Ovary (tissue), 9 donors: ENCODE data around the gene PDE4DIP. TPM values are rescaled to one million over a fixed set of nuclear protein-coding genes. Genes with fewer than 3 reads are reported as not detected.
"Not testable (repeated sequence)": the region's sequence is repeated elsewhere in the genome, so short reads cannot be mapped to it uniquely, and the experiment has no call there.

ENCODE experiments used
- DNase-seq, 5 donors: peaks; one replicate each; pipeline ENCODE4 v3.0.0-alpha.2; 2019 to 2020
- H3K27ac ChIP-seq, 2 donors: fragments of 200-600 bp; one replicate each; pipeline versions ENCODE4 v1.5.1 to v1.8.0; 2019 to 2022
- H3K27me3 ChIP-seq: fragments of 200-600 bp; one replicate; pipeline ENCODE4 v1.8.0; 2022
- H3K36me3 ChIP-seq: fragments of 200-600 bp; sonication (generic); one replicate; pipeline ENCODE4 v1.5.1; 2019
- H3K4me1 ChIP-seq: one replicate; pipeline ENCODE4 v1.8.1; 2013; ENCODE audit warnings: mild to moderate bottlenecking, moderate library complexity; ENCODE audit not compliant: insufficient read depth
- H3K4me3 ChIP-seq: fragments of 200-600 bp; sonication (generic); one replicate; pipeline ENCODE4 v1.5.1; 2017
- H3K9me3 ChIP-seq, 2 donors: fragments of 200-600 bp in 1 of 2; sonication (generic) in 1 of 2; one replicate each; pipeline versions ENCODE4 v1.5.1 to v1.8.1; 2013 to 2019; ENCODE audit warnings: mild to moderate bottlenecking in 1 of 2, moderate library complexity in 1 of 2
- WGBS, 3 donors: extraction: QIAGEN DNeasy Blood & Tissue Kit in 1 of 3; methylation state at CpG; one replicate each; pipeline versions ENCODE4 v1.1.5 to v1.1.7; 2013 to 2017; 5-methylcytosine and 5-hydroxymethylcytosine counted together
- intact Hi-C, 4 donors: fragments of 100-400 bp; cut with DNase I; formaldehyde crosslinking; loops; one replicate each; pipeline versions ENCODE4 v1.11.0 to v1.15.1; 2022 to 2023
- polyA plus RNA-seq, 2 donors: library from polyadenylated mRNA; stranded (reverse); fragments of 200-250 nt in 1 of 2; fragments of 350-450 nt in 1 of 2; fragmentation: Illumina TruSeq in 1 of 2; extraction: RNeasy Lipid Tissue Mini Kit (QIAGEN cat#74804) in 1 of 2; gene quantifications; one replicate each; pipeline ENCODE4 v1.2.3, GENCODE V29; 2013 to 2014
- total RNA-seq, 7 donors: library from RNA; depleted of rRNA in 2 of 7; stranded (reverse); fragments of >200 nt in 2 of 7; fragmentation: NEBNext Ultra II Directional in 3 of 7; extraction: Animal tissue kit (Norgen Biotek cat#: 25700) in 3 of 7; gene quantifications; one replicate each; pipeline versions ENCODE4 v1.1.0 to v1.2.4, GENCODE V29; 2016 to 2023
- donor health status: DM: no; HTN: no; CAD: no; lungs with moderate emphysema.
- donor health status: DM: no; HTN: no; CAD: no.
- donor health status: Bipolar disorder and iron deficiency.
- donor health status: DM: yes; HTN: yes; CAD: no.
- donor health status: DM: no; HTN: no; CAD: no.
- donor health status: DM: yes; HTN: yes; CAD: no.

PDE4DIP gene
- total and polyA plus RNA-seq, 9 donors = 5.8 to 44.5 (median 24.0) TPM

- H3K36me3 ChIP-seq, intact Hi-C loops, H3K4me1 ChIP-seq, H3K9me3 ChIP-seq, DNase-seq, H3K27ac ChIP-seq, H3K27me3 ChIP-seq, H3K4me3 ChIP-seq: not testable (repeated sequence)
- 0 to 7% methylated on average over 1 of the region's 2 CpGs; no CpG with 5 or more reads in 1 of the 3 donors for WGBS, 3 donors
Observed at GRCh38 chr1:148966084-148966483, 121.9 kb downstream of the PDE4DIP start.

GRCh38 chr1:148967580-148967979, 123.4 kb downstream of the PDE4DIP start:
- H3K4me1 ChIP-seq, H3K27ac ChIP-seq, H3K36me3 ChIP-seq, H3K9me3 ChIP-seq, H3K4me3 ChIP-seq, H3K27me3 ChIP-seq, DNase-seq, intact Hi-C loops: not testable (repeated sequence)
- 78 to 82% methylated on average over 2 of the region's 2 CpGs; no CpG with 5 or more reads in 1 of the 3 donors for WGBS, 3 donors

- H3K36me3 ChIP-seq, DNase-seq, H3K27ac ChIP-seq, H3K9me3 ChIP-seq, H3K4me3 ChIP-seq, intact Hi-C loops, H3K4me1 ChIP-seq, H3K27me3 ChIP-seq: not testable (repeated sequence)
- 83 to 90% (median 85%) methylated on average over 3 of the region's 3 CpGs for whole genome bisulfite sequencing, 3 donors
Observed at GRCh38 chr1:148968682-148969081, 124.5 kb downstream of the PDE4DIP start.

- H3K9me3 ChIP-seq, DNase-seq, H3K36me3 ChIP-seq, H3K27ac ChIP-seq, H3K27me3 ChIP-seq, intact Hi-C loops, H3K4me1 ChIP-seq, H3K4me3 ChIP-seq: not testable (repeated sequence)
- WGBS, 3 donors = 100% methylated on average over 1 to 2 of the region's 5 CpGs
Observed at GRCh38 chr1:148969126-148969525, 124.9 kb downstream of the PDE4DIP start.

- H3K27ac ChIP-seq, intact Hi-C loops, DNase-seq, H3K27me3 ChIP-seq, H3K4me3 ChIP-seq, H3K36me3 ChIP-seq, H3K9me3 ChIP-seq, H3K4me1 ChIP-seq: not testable (repeated sequence)
- WGBS, 3 donors = 83 to 89% (median 85%) methylated on average over 1 of the region's 1 CpG
Observed at GRCh38 chr1:148975453-148975852, 131.2 kb downstream of the PDE4DIP start.

GRCh38 chr1:148975866-148976537, 131.8 kb downstream of the PDE4DIP start:
- whole genome bisulfite sequencing, 3 donors = 70 to 90% (median 82%) methylated on average over 1 of the region's 1 CpG
- H3K4me1 ChIP-seq, intact Hi-C loops, H3K27ac ChIP-seq, DNase-seq, H3K36me3 ChIP-seq, H3K4me3 ChIP-seq, H3K9me3 ChIP-seq, H3K27me3 ChIP-seq: not testable (repeated sequence)

GRCh38 chr1:148977785-148978184, 133.6 kb downstream of the PDE4DIP start:
- DNase-seq, H3K4me3 ChIP-seq, intact Hi-C loops, H3K27ac ChIP-seq, H3K27me3 ChIP-seq, H3K4me1 ChIP-seq, H3K36me3 ChIP-seq, H3K9me3 ChIP-seq: not testable (repeated sequence)
- WGBS, 3 donors = 84 to 98% (median 97%) methylated on average over 1 of the region's 1 CpG

- H3K36me3 ChIP-seq, H3K27me3 ChIP-seq, H3K4me1 ChIP-seq, H3K9me3 ChIP-seq, H3K27ac ChIP-seq, H3K4me3 ChIP-seq, DNase-seq, intact Hi-C loops: not testable (repeated sequence)
- WGBS, 3 donors = 62 to 70% (median 64%) methylated on average over 3 of the region's 3 CpGs
Observed at GRCh38 chr1:148989378-148989777, 145.2 kb downstream of the PDE4DIP start.

GRCh38 chr1:148990233-148990788, 146.1 kb downstream of the PDE4DIP start:
- H3K36me3 ChIP-seq, H3K4me3 ChIP-seq, intact Hi-C loops, H3K4me1 ChIP-seq, DNase-seq, H3K27me3 ChIP-seq, H3K9me3 ChIP-seq, H3K27ac ChIP-seq: not testable (repeated sequence)
- WGBS, 3 donors = 79 to 83% (median 79%) methylated on average over 4 to 6 of the region's 7 CpGs

- DNase-seq, H3K27ac ChIP-seq, H3K4me1 ChIP-seq, H3K36me3 ChIP-seq, H3K4me3 ChIP-seq, H3K27me3 ChIP-seq, intact Hi-C loops, H3K9me3 ChIP-seq: not testable (repeated sequence)
- WGBS, 3 donors = 71 to 88% (median 74%) methylated on average over 1 of the region's 2 CpGs
Observed at GRCh38 chr1:148991818-148992217, 147.6 kb downstream of the PDE4DIP start.

- H3K9me3 ChIP-seq, H3K27ac ChIP-seq, H3K4me3 ChIP-seq, DNase-seq, intact Hi-C loops, H3K4me1 ChIP-seq, H3K36me3 ChIP-seq, H3K27me3 ChIP-seq: not testable (repeated sequence)
- WGBS, 3 donors = 80 to 93% (median 89%) methylated on average over 1 of the region's 2 CpGs
Observed at GRCh38 chr1:148992364-148992763, 148.1 kb downstream of the PDE4DIP start.

- H3K27ac ChIP-seq, H3K36me3 ChIP-seq, intact Hi-C loops, H3K4me1 ChIP-seq, H3K4me3 ChIP-seq, H3K27me3 ChIP-seq, DNase-seq, H3K9me3 ChIP-seq: not testable (repeated sequence)
- 90 to 96% (median 93%) methylated on average over 4 to 5 of the region's 5 CpGs for WGBS, 3 donors
Observed at GRCh38 chr1:148996449-148997224, 152.4 kb downstream of the PDE4DIP start.
